Astrocyte (in vitro differentiated cells and primary cell): ENCODE data around the gene FMOD. TPM values are rescaled to one million over a fixed set of nuclear protein-coding genes. Genes with fewer than 3 reads are reported as not detected.

Source experiments
- DNase-seq: peaks from one replicate; pipeline ENCODE4 v3.0.0-alpha.2; 2010; ENCODE audit warnings: low read depth
- FAIRE-seq: peaks from 2 replicates; lab custom pipeline; 2011; peaks lifted over from hg19 to GRCh38; lab: Jason Lieb, UNC
- H2AFZ ChIP-seq: 2 replicates; pipeline ENCODE4 v1.6.0; 2012; ENCODE audit warnings: low read depth, low read length, inconsistent platforms
- H3K27ac ChIP-seq: 2 replicates; pipeline ENCODE4 v1.5.1; 2011; ENCODE audit warnings: low read depth, low read length, inconsistent platforms
- H3K27me3 ChIP-seq: 2 replicates; pipeline ENCODE4 v1.6.0; 2011; ENCODE audit warnings: low read length, inconsistent platforms; ENCODE audit not compliant: insufficient read depth
- H3K36me3 ChIP-seq: 2 replicates; pipeline ENCODE4 v1.5.1; 2011; ENCODE audit warnings: low read length, inconsistent platforms; ENCODE audit not compliant: insufficient read depth
- H3K4me1 ChIP-seq: 2 replicates; pipeline ENCODE4 v1.5.1; 2011; ENCODE audit warnings: low read length, inconsistent platforms; ENCODE audit not compliant: insufficient read depth
- H3K4me2 ChIP-seq: 2 replicates; pipeline ENCODE4 v1.6.0; 2012; ENCODE audit warnings: low read length, inconsistent platforms
- H3K4me3 ChIP-seq: 2 replicates; pipeline ENCODE4 v1.5.1; 2011; ENCODE audit warnings: low read depth, mild to moderate bottlenecking, low read length, inconsistent platforms; ENCODE audit not compliant: insufficient read depth
- H3K79me2 ChIP-seq: 2 replicates; pipeline ENCODE4 v1.6.0; 2012; ENCODE audit warnings: mild to moderate bottlenecking, low read length, inconsistent platforms; ENCODE audit not compliant: insufficient read depth
- H3K9ac ChIP-seq: 2 replicates; pipeline ENCODE4 v1.6.0; 2012; ENCODE audit warnings: mild to moderate bottlenecking, low read length, inconsistent platforms
- H3K9me3 ChIP-seq: 2 replicates; pipeline ENCODE4 v1.5.1; 2012; ENCODE audit warnings: low read depth, mild to moderate bottlenecking, low read length, inconsistent platforms; ENCODE audit not compliant: insufficient read depth
- H4K20me1 ChIP-seq: 2 replicates; pipeline ENCODE4 v1.6.0; 2012; ENCODE audit warnings: low read length, inconsistent platforms; ENCODE audit not compliant: insufficient read depth
- H3K27ac Mint-ChIP-seq: one replicate; pipeline ENCODE4 v1.8.0; 2021; ENCODE audit warnings: mild to moderate bottlenecking, mixed read lengths; ENCODE audit not compliant: unreplicated experiment
- H3K27me3 Mint-ChIP-seq: one replicate; pipeline ENCODE4 v1.8.0; 2021; ENCODE audit warnings: low read depth, mixed read lengths; ENCODE audit not compliant: unreplicated experiment
- H3K36me3 Mint-ChIP-seq: one replicate; pipeline ENCODE4 v1.8.0; 2021; ENCODE audit warnings: low read depth, mixed read lengths; ENCODE audit not compliant: unreplicated experiment
- H3K4me1 Mint-ChIP-seq: one replicate; pipeline ENCODE4 v1.8.0; 2021; ENCODE audit warnings: low read depth, mixed read lengths; ENCODE audit not compliant: unreplicated experiment
- H3K4me3 Mint-ChIP-seq: one replicate; pipeline ENCODE4 v1.8.0; 2021; ENCODE audit warnings: mild to moderate bottlenecking, moderate library complexity, mixed read lengths; ENCODE audit not compliant: unreplicated experiment
- H3K9me3 Mint-ChIP-seq: one replicate; pipeline ENCODE4 v1.8.0; 2021; ENCODE audit warnings: mild to moderate bottlenecking, mixed read lengths; ENCODE audit not compliant: unreplicated experiment
- EZH2 ChIP-seq: IDR thresholded peaks from 2 replicates; pipeline ENCODE4 v1.6.1; 2012; ENCODE audit warnings: mild to moderate bottlenecking, low read length, inconsistent platforms; ENCODE audit not compliant: insufficient read depth
- total RNA-seq: library from RNA; stranded (reverse); gene quantifications from 2 replicates; pipeline ENCODE4 v1.2.1, GENCODE V29; 2021
- TF ChIP-seq, protein P1 (sequence below): IDR thresholded peaks from 2 replicates; pipeline ENCODE4 v1.5.1; 2011; ENCODE audit warnings: low read depth, mild to moderate bottlenecking, inconsistent platforms, low read length, moderate library complexity; ENCODE audit not compliant: insufficient read depth

The FMOD gene
- total RNA-seq, 1 donor from 2014 or later, result not detected

- Mint-ChIP-seq H3K4me1 (peaks cover 7% of the 10 kb centered on the region), H3K27me3 (peaks cover 24% of the 10 kb centered on the region), H3K9me3 (no peaks in the 10 kb centered on the region), H3K36me3 (no peaks in the 10 kb centered on the region), H3K4me3 (no peak overlapping the region), H3K27ac (no peak overlapping the region)
- Histone ChIP-seq H3K4me3 (no peak overlapping the region), H4K20me1 (no peaks in the 10 kb centered on the region), H2AFZ (no peak overlapping the region), H3K79me2 (no peaks in the 10 kb centered on the region), H3K27me3 (peaks cover 21% of the 10 kb centered on the region), H3K4me1 (peaks cover 15% of the 10 kb centered on the region), H3K36me3 (no peaks in the 10 kb centered on the region), H3K9me3 (no peaks in the 10 kb centered on the region), H3K27ac (no peak overlapping the region), H3K4me2 (no peak overlapping the region), H3K9ac (no peak overlapping the region)
- DNase-seq, result no peak
- no peak for FAIRE-seq
- TF ChIP-seq EZH2, result no peak
- TF ChIP-seq, protein P1, sequence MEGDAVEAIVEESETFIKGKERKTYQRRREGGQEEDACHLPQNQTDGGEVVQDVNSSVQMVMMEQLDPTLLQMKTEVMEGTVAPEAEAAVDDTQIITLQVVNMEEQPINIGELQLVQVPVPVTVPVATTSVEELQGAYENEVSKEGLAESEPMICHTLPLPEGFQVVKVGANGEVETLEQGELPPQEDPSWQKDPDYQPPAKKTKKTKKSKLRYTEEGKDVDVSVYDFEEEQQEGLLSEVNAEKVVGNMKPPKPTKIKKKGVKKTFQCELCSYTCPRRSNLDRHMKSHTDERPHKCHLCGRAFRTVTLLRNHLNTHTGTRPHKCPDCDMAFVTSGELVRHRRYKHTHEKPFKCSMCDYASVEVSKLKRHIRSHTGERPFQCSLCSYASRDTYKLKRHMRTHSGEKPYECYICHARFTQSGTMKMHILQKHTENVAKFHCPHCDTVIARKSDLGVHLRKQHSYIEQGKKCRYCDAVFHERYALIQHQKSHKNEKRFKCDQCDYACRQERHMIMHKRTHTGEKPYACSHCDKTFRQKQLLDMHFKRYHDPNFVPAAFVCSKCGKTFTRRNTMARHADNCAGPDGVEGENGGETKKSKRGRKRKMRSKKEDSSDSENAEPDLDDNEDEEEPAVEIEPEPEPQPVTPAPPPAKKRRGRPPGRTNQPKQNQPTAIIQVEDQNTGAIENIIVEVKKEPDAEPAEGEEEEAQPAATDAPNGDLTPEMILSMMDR, result no peak
These were observed 19.7 kb downstream of the FMOD start for GRCh38 chr1:203331224-203331623.

- Mint-ChIP-seq H3K27me3 (peaks cover 16% of the 10 kb centered on the region), H3K36me3 (no peaks in the 10 kb centered on the region), H3K27ac (no peak overlapping the region), H3K4me3 (no peak overlapping the region), H3K9me3 (no peaks in the 10 kb centered on the region), H3K4me1 (peaks cover 15% of the 10 kb centered on the region)
- H3K4me1 ChIP-seq, result peaks cover 18% of the 10 kb centered on the region
- TF ChIP-seq EZH2, result no peak
- TF ChIP-seq, protein P1, result no peak
- no peak overlapping the region for H3K4me3 ChIP-seq
- no peak overlapping the region for H3K4me2 ChIP-seq
- FAIRE-seq (no peak), DNase-seq (peak; percentile 57)
- H3K9ac ChIP-seq, result no peak overlapping the region
- no peaks in the 10 kb centered on the region for H3K9me3 ChIP-seq
- peaks cover 35% of the 10 kb centered on the region for H3K27me3 ChIP-seq
- no peaks in the 10 kb centered on the region for H4K20me1 ChIP-seq
- peak overlapping the region; percentile 0 for H2AFZ ChIP-seq
- no peaks in the 10 kb centered on the region for H3K79me2 ChIP-seq
- H3K27ac ChIP-seq, result peak overlapping the region; percentile 4
- no peaks in the 10 kb centered on the region for H3K36me3 ChIP-seq
These were observed 22.2 kb downstream of the FMOD start for GRCh38 chr1:203328714-203329122.

DNA sequence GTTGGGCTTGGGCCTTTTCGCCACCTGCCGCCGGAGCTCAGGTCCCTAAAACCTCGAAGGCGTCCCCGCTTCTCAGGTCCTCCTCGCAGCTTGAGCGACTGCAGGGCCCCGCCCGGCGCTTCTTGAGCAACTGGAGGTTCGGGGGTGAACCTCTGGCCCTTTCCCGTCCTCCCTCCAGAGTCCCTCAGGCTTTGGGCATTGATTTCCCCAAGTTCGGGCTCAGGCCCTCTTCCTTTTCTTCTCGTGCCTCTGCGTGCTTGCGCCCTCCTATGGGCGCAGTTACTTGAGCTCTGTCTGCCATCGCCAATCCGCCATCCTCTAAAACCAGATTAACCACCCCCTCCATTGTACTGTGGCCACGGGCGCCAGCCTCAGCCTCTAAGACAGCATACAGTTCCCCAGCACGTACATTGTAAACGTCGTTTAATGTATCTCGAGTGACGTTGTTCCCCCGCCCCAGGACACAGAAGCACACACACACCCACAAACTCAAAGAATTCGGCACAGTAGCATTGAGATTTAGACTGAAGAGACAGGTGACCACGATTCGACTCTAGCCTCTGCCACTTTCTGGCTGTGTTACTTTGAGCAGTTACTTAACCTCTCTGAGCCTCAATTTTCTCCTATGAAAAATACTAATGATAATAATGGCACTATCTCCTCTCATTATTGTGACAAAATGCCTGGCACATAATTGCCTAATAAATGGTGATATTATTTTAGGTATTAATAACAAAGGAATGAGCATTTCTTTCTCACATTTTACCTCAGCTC lies 23.1 kb downstream of the FMOD start:
- Histone ChIP-seq H3K27me3 (peaks cover 39% of the 10 kb centered on the region), H3K9ac (peak overlapping the region; percentile 68), H3K9me3 (no peaks in the 10 kb centered on the region), H3K27ac (no peak overlapping the region), H3K4me3 (peak overlapping the region; percentile 49), H3K79me2 (no peaks in the 10 kb centered on the region), H3K4me1 (peaks cover 18% of the 10 kb centered on the region), H4K20me1 (no peaks in the 10 kb centered on the region), H3K4me2 (peak overlapping the region; percentile 93), H3K36me3 (no peaks in the 10 kb centered on the region), H2AFZ (peak overlapping the region; percentile 88)
- peak overlapping the region; percentile 92 for H3K27ac Mint-ChIP-seq
- H3K36me3 Mint-ChIP-seq, result no peaks in the 10 kb centered on the region
- H3K27me3 Mint-ChIP-seq, result peaks cover 16% of the 10 kb centered on the region
- no peaks in the 10 kb centered on the region for H3K9me3 Mint-ChIP-seq
- DNase-seq, result peak; percentile 50
- H3K4me3 Mint-ChIP-seq, result peak overlapping the region; percentile 81
- TF ChIP-seq EZH2, result no peak
- TF ChIP-seq, protein P1, result no peak
- FAIRE-seq, result no peak
- peaks cover 15% of the 10 kb centered on the region for H3K4me1 Mint-ChIP-seq
